NCI-H1694 treated with DMSO at 0.1 percent for 48 hours (cell line): Measurements from ENCODE around the gene B3GALT6.
"Not testable (repeated sequence)": the region's sequence is repeated elsewhere in the genome, so short reads cannot be mapped to it uniquely, and the experiment has no call there.

Experiments used
- DNase-seq: peaks from one replicate; lab custom pipeline; 2025; lab: John Stamatoyannopoulos, UW

Gene B3GALT6

GRCh38 chr1:1244192-1244811 is 12.3 kb downstream of the B3GALT6 start:
- DNase-seq, result no peak

GRCh38 chr1:1245178-1245816 is 13.3 kb downstream of the B3GALT6 start:
- no peak for DNase-seq

- DNase-seq, result no peak
Measured at GRCh38 chr1:1245817-1246576, 14.0 kb downstream of the B3GALT6 start.

- no peak for DNase-seq
Measured at GRCh38 chr1:1246577-1247340, 14.7 kb downstream of the B3GALT6 start, which contains the start of gene C1QTNF12. TSS of gene C1QTNF12 (minus strand) at chr1:1246722. CDS start at chr1:1246690, 32 bp downstream.

- DNase-seq, result no peak
Measured at GRCh38 chr1:1247341-1247913, 15.4 kb downstream of the B3GALT6 start.

DNA sequence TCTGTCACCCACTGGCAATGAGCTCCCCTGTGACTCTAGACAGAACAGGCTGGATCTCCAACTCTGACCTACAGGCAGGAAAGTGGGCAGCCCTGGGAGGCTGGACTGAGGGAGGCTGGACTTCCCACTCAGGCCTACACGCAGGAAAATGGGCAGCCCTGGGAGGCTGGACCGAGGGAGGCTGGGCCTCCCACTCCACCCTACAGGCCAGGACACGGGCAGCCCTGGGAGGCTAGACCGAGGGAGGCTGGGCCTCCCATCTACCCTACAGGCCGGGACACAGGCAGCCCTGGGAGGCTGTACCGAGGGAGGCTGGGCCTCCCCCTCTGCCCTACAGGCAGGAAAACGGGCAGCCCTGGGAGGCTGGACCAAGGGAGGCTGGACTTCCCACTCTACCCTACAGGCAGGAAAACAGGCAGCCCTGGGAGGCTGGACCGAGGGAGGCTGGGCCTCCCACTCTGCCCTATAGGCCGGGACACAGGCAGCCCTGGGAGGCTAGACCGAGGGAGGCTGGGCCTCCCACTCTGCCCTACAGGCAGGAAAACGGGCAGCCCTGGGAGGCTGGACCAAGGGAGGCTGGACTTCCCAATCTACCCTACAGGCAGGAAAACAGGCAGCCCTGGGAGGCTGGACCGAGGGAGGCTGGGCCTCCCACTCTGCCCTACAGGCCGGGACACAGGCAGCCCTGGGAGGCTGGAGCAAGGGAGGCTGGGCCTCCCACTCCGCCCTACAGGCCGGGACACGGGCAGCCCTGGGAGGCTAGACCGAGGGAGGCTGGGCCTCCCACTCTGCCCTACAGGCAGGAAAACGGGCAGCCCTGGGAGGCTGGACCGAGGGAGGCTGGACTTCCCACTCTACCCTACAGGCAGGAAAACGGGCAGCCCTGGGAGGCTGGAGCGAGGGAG is 16.2 kb downstream of the B3GALT6 start:
- not testable (repeated sequence) for DNase-seq

DNA sequence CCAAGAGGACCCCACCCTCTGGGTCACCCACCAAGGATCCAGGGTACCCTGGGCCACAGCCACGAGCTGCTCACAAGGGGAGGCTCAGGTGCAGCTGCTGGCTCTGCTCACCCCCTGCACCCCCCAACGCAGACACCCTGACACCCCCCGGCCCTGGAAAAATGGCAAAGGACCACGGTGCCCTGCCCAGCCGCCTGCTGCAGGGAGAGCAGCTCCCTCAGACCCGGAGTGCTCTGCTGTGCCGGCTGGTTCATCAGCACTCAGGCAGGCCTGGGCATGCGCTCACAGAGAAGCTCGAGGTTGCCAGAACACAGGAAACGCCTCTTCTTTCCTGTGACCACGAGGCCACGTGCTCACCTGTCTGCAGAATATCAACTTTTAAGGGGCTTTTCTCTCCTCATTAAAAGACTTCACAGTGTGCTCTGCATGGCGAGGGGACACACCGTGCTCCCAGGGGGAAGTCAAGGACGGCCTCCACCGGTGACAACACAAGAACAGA is 18.8 kb downstream of the B3GALT6 start:
- DNase-seq, result peak; percentile 31

GRCh38 chr1:1253314-1253713 is 21.3 kb downstream of the B3GALT6 start:
- no peak for DNase-seq

GRCh38 chr1:1253972-1254666 is 22.1 kb downstream of the B3GALT6 start:
- DNase-seq, result no peak

- DNase-seq, result no peak
Measured at GRCh38 chr1:1254667-1254998, 22.6 kb downstream of the B3GALT6 start.

- no peak for DNase-seq
Measured at GRCh38 chr1:1255078-1255477, 23.0 kb downstream of the B3GALT6 start.

DNA sequence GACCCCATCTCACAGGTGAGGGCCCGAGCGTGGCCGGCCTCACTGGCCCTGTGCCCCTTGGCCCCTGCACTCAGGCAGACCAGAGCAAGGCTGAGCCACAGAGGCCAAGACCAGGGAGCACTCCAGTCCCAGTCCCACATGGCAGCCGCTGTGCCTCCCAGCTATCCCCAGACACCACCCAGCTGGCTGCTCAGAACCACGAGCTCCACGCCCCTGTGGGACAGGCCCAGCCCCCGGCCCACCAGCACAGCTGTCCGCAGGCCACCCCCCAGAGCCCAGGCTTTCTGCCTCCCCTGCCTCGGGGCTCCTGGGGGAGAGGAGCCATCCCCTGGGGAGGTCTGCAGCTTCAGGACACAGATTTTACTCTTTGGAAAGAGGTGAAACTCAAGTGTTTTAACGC is 23.6 kb downstream of the B3GALT6 start:
- no peak for DNase-seq

DNA sequence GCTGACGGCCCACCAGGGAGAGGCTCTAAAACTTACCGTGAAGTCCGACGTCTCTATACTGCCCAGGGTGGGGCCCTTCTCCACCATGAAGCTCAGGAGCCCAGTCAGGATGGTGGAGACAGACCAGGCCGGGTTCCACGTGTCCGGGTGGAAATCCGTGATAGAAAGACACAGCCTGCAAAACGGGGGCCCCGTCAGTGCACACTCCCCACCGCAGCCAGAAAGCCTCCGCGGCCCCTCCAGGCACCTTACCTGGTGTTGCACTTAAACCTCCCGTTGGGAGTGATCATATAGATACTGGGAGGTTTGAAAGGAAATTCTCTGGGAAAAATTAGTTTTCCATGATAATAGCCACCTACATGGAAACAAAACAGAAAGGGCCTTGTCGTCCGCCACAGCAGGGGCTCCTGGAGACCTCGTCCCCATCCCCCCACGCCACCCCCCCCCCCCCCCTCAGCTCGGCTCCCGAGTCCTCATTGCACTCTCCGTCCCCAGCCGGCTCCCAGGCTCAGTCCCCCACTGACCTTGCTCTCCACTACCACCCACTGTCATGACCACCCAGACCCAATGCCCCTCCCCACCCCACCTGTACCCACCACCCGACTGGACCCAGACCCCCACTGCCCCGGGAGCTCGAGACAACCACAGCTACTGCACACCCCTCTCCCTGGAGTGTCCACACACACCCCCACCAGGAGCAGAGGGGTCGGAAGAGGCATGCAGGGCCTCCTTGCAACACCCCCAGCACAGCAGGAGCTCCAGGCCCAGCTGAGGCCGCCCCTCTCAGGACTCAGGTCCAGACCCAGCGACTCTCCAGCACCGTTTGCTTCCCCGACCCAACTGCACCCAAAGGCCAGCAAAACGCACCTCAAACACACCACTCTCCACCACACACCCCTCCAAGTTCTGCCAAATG is 25.2 kb downstream of the B3GALT6 start:
- no peak for DNase-seq

- no peak for DNase-seq
Measured at GRCh38 chr1:1259119-1259488, 27.1 kb downstream of the B3GALT6 start.

GRCh38 chr1:1259540-1259939 is 27.5 kb downstream of the B3GALT6 start:
- DNase-seq, result no peak

- DNase-seq, result no peak
Measured at GRCh38 chr1:1259951-1260600, 28.0 kb downstream of the B3GALT6 start.

GRCh38 chr1:1260843-1261560 is 29.0 kb downstream of the B3GALT6 start:
- DNase-seq, result no peak

GRCh38 chr1:1262071-1262470 is 30.0 kb downstream of the B3GALT6 start:
- no peak for DNase-seq
